Gastrocnemius medialis (tissue), 4 donors: Measurements from ENCODE around the gene LRRC49. TPM values are rescaled to one million over a fixed set of nuclear protein-coding genes. Genes with fewer than 3 reads are reported as not detected.

Experiments
- ATAC-seq, 2 donors: fragments of 150-250 bp; one replicate each; pipeline ENCODE4 v1.9.1; 2016
- DNase-seq, 2 donors: peaks; one replicate each; pipeline ENCODE4 v3.0.0-alpha.2; 2019
- H3K27ac ChIP-seq, 4 donors: fragments of 200-600 bp; sonication (generic); 1 replicate in 1 of 4; 2 replicates in 3 of 4; pipeline ENCODE4 v1.5.1; 2016 to 2018; ENCODE audit warnings: mild to moderate bottlenecking in 2 of 4, moderate library complexity in 1 of 4
- H3K27me3 ChIP-seq, 3 donors: fragments of 200-600 bp; sonication (generic) in 2 of 3; 1 replicate in 1 of 3; 2 replicates in 2 of 3; pipeline versions ENCODE4 v1.5.1 to v1.6.0; 2016 to 2019; ENCODE audit warnings: mild to moderate bottlenecking in 1 of 3, moderate library complexity in 1 of 3
- H3K36me3 ChIP-seq, 2 donors: fragments of 200-600 bp; sonication (generic) in 1 of 2; one replicate each; pipeline ENCODE4 v1.5.1; 2017 to 2018
- H3K4me1 ChIP-seq, 2 donors: fragments of 200-600 bp; sonication (generic) in 1 of 2; one replicate each; pipeline ENCODE4 v1.5.1; 2016 to 2017; ENCODE audit warnings: mild to moderate bottlenecking in 2 of 2
- H3K4me3 ChIP-seq, 4 donors: fragments of 200-600 bp; sonication (generic) in 3 of 4; 1 replicate in 1 of 4; 2 replicates in 3 of 4; pipeline ENCODE4 v1.5.1; 2016 to 2019; ENCODE audit warnings: mild to moderate bottlenecking in 2 of 4
- H3K9me3 ChIP-seq, 3 donors: fragments of 200-600 bp; sonication (generic) in 2 of 3; 1 replicate in 1 of 3; 2 replicates in 2 of 3; pipeline ENCODE4 v1.5.1; 2016 to 2019
- POLR2A ChIP-seq, 2 donors: fragments of 450-650 bp; IDR thresholded peaks; one replicate each; pipeline ENCODE4 v1.6.1; 2017; ENCODE audit warnings: antibody characterized with exemption in 2 of 2, mild to moderate bottlenecking in 2 of 2, moderate library complexity in 2 of 2
- in situ Hi-C, 4 donors: fragments of 200-750 bp; cut with MboI; loops; one replicate each; pipeline versions ENCODE4 v1.15.0 to v1.8.0; 2017; ENCODE audit warnings: low sequenced_read_pairs in 4 of 4
- intact Hi-C: fragments of 100-400 bp; cut with DNase I; formaldehyde crosslinking; loops from one replicate; pipeline ENCODE4 v1.15.1; 2023; ENCODE audit warnings: low total_unique reads
- total RNA-seq, 4 donors: library from RNA; depleted of rRNA; stranded (reverse); fragments of >200 nt; gene quantifications; one replicate each; pipeline versions ENCODE4 v1.1.0 to v1.2.3, GENCODE V29; 2016
- TF ChIP-seq, protein P1 (sequence below), 5 experiments: fragments of 450-650 bp in 3 of 5; fragments of 200-600 bp in 2 of 5; sonication (generic) in 2 of 5; IDR thresholded peaks in 4 of 5; conservative IDR thresholded peaks in 1 of 5; 1 replicate in 4 of 5; 2 replicates in 1 of 5; pipeline ENCODE4 v1.5.1; 2016 to 2019; ENCODE audit warnings: antibody characterized with exemption in 5 of 5, mild to moderate bottlenecking in 3 of 5, moderate library complexity in 3 of 5

LRRC49 gene
- total RNA-seq, 4 donors from 2014 or later = 0.51 to 5.0 (median 2.8) TPM

- ATAC-seq (no peak), DNase-seq (peak in 1 of 2 donors; percentile 52)
- H3K27ac ChIP-seq = peak overlapping the region in 2 of 4 donors; percentile 38 to 43
- no peaks in the 10 kb centered on the region for H3K36me3 ChIP-seq
- no peaks in the 10 kb centered on the region for H3K9me3 ChIP-seq
- intact Hi-C loops (no loop called here), in situ Hi-C loops (no loop called here)
- H3K27me3 ChIP-seq = no peaks in the 10 kb centered on the region
- no peak overlapping the region for H3K4me3 ChIP-seq
- peaks cover 0 to 6% of the 10 kb centered on the region in 2 donors for H3K4me1 ChIP-seq
- no peak for TF ChIP-seq POLR2A (IDR thresholded peaks at IDR 0.05)
- TF ChIP-seq, protein P1, sequence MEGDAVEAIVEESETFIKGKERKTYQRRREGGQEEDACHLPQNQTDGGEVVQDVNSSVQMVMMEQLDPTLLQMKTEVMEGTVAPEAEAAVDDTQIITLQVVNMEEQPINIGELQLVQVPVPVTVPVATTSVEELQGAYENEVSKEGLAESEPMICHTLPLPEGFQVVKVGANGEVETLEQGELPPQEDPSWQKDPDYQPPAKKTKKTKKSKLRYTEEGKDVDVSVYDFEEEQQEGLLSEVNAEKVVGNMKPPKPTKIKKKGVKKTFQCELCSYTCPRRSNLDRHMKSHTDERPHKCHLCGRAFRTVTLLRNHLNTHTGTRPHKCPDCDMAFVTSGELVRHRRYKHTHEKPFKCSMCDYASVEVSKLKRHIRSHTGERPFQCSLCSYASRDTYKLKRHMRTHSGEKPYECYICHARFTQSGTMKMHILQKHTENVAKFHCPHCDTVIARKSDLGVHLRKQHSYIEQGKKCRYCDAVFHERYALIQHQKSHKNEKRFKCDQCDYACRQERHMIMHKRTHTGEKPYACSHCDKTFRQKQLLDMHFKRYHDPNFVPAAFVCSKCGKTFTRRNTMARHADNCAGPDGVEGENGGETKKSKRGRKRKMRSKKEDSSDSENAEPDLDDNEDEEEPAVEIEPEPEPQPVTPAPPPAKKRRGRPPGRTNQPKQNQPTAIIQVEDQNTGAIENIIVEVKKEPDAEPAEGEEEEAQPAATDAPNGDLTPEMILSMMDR (IDR thresholded peaks at IDR 0.05 in 4 of 5, conservative IDR thresholded peaks at IDR 0.05 in 1 of 5) = no peak
These were observed 33.2 kb upstream of the LRRC49 start for GRCh38 chr15:70859322-70859908.

- ATAC-seq (no peak), DNase-seq (no peak)
- in situ Hi-C loops = no loop called here
- Histone ChIP-seq H3K4me3 (no peak overlapping the region), H3K4me1 (peaks cover 0 to 6% of the 10 kb centered on the region in 2 donors), H3K27me3 (no peaks in the 10 kb centered on the region), H3K9me3 (no peaks in the 10 kb centered on the region), H3K36me3 (no peaks in the 10 kb centered on the region), H3K27ac (peak overlapping the region in 2 of 4 donors; percentile 14 to 38)
- intact Hi-C loops = no loop called here
- TF ChIP-seq, protein P1 (IDR thresholded peaks at IDR 0.05 in 4 of 5, conservative IDR thresholded peaks at IDR 0.05 in 1 of 5) = no peak
These were observed 32.6 kb upstream of the LRRC49 start for GRCh38 chr15:70859998-70860397.

DNA sequence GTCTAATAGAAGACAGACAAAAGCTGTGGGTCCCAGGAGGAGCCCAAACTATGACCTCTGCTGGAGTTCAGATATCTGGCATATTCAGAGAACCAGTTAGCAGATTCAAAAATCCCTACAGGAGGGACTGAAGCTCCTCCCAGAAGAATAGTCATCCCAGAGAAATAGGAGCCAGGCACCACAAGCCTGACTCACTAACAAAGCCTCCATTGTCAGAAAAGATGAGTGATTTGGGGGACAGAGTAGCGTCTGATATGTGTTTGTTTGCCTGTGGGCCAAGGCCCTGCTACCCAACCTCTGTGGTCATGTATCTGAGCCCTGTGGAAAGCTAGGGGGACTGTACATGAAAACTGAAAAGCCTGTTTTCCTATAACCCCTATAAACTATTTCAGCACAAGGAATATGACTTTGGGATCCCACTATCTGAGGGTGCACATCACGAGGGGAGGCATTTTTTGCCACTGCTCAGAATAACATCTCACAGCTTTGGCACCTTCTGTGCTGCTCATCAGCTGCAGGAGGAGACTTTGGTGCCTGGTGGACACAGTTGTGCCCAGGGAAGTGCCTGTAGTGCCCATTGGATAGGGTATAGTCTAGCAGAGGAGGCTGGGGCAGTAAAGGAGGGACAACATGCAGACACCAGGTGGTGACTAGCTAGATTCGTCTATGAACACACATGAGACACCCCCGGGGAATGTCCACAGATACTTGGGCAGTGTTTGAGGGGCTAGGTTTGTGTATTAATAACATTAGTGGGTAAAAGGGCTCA, 29.0 kb upstream of the LRRC49 start:
- in situ Hi-C loops (no loop called here), intact Hi-C loops (no loop called here)
- TF ChIP-seq POLR2A (IDR thresholded peaks at IDR 0.05) = no peak
- TF ChIP-seq, protein P1 (IDR thresholded peaks at IDR 0.05 in 4 of 5, conservative IDR thresholded peaks at IDR 0.05 in 1 of 5) = no peak

GRCh38 chr15:70866982-70867641, 25.5 kb upstream of the LRRC49 start:
- TF ChIP-seq, protein P1 (IDR thresholded peaks at IDR 0.05 in 4 of 5, conservative IDR thresholded peaks at IDR 0.05 in 1 of 5) = no peak
- TF ChIP-seq POLR2A (IDR thresholded peaks at IDR 0.05) = no peak
- DNase-seq (no peak), ATAC-seq (peak; percentile 23 to 49)
- Histone ChIP-seq H3K27ac (peak overlapping the region; percentile 14 to 58 (median 36)), H3K27me3 (no peaks in the 10 kb centered on the region), H3K4me1 (peaks cover 0 to 24% of the 10 kb centered on the region in 2 donors), H3K4me3 (no peak overlapping the region), H3K36me3 (no peaks in the 10 kb centered on the region), H3K9me3 (no peaks in the 10 kb centered on the region)
- intact Hi-C loops (no loop called here), in situ Hi-C loops (no loop called here)

More for the DNA sequence above, 29.0 kb upstream of the LRRC49 start:
- H3K4me1 ChIP-seq = peaks cover 0 to 14% of the 10 kb centered on the region in 2 donors
- no peaks in the 10 kb centered on the region for H3K9me3 ChIP-seq
- DNase-seq (peak in 1 of 2 donors; percentile 32), ATAC-seq (peak; percentile 51)
- no peaks in the 10 kb centered on the region for H3K36me3 ChIP-seq
- H3K4me3 ChIP-seq = no peak overlapping the region
- peak overlapping the region; percentile 24 to 48 (median 34) for H3K27ac ChIP-seq
- H3K27me3 ChIP-seq = no peaks in the 10 kb centered on the region
